ENCODE measurements around the gene DOK6. TPM values are rescaled to one million over a fixed set of nuclear protein-coding genes. Genes with fewer than 3 reads are reported as not detected.

The DOK6 gene
- total and polyA plus RNA-seq, 2 of the 13 experiments (the other 11 are each of a cell fraction or from before 2014, with no cell fraction given), result 17.0 to 17.2 TPM

GRCh38 chr18:69358212-69358895 is 42.3 kb upstream of the DOK6 start (continued):
- TF ChIP-seq ZBTB4 (CRISPR knock-in tag; IDR thresholded peaks at IDR 0.05; ENCODE audit: borderline replicate concordance) (no peak), ZFYVE20 (CRISPR knock-in tag; IDR thresholded peaks at IDR 0.05; ENCODE audit: borderline replicate concordance, low read depth) (no peak), ZNF318 (CRISPR knock-in tag; IDR thresholded peaks at IDR 0.05) (no peak), CCDC6 (CRISPR knock-in tag; IDR thresholded peaks at IDR 0.05) (no peak), ZNF563 (CRISPR knock-in tag; IDR thresholded peaks at IDR 0.05) (no peak), ZNF768 (CRISPR knock-in tag; IDR thresholded peaks at IDR 0.05) (no peak), ZNF12 (CRISPR knock-in tag; IDR thresholded peaks at IDR 0.05) (0 out of 2 replicates have a peak, but pooled peaks have one; percentile 50), EED (CRISPR knock-in tag; IDR thresholded peaks at IDR 0.05) (no peak), ZBTB46 (CRISPR knock-in tag; IDR thresholded peaks at IDR 0.05; ENCODE audit: borderline replicate concordance) (no peak), ZNF253 (CRISPR knock-in tag; IDR thresholded peaks at IDR 0.05; ENCODE audit: borderline replicate concordance) (no peak), HDAC2 (CRISPR knock-in tag; IDR thresholded peaks at IDR 0.05) (peak; percentile 81), THRA (CRISPR knock-in tag; IDR thresholded peaks at IDR 0.05; ENCODE audit: borderline replicate concordance) (peak; percentile 89), ZNF343 (CRISPR knock-in tag; IDR thresholded peaks at IDR 0.05) (no peak), ZNF775 (CRISPR knock-in tag; IDR thresholded peaks at IDR 0.05; ENCODE audit: borderline replicate concordance) (no peak)
